Prostate gland (tissue), 2 donors: ENCODE measurements around the gene KIAA0825. TPM values are rescaled to one million over a fixed set of nuclear protein-coding genes. Genes with fewer than 3 reads are reported as not detected.

Experiments
- DNase-seq: peaks from one replicate; pipeline ENCODE4 v3.0.0-alpha.2; 2019; ENCODE audit warnings: low spot score
- H3K27ac ChIP-seq, 2 donors: fragments of 200-600 bp; sonication (generic); 2 replicates each; pipeline ENCODE4 v1.5.1; 2017 to 2019
- H3K27me3 ChIP-seq: fragments of 200-600 bp; sonication (generic); replicated peaks from 2 replicates; pipeline ENCODE4 v1.5.1; 2019; ENCODE audit not compliant: insufficient read depth
- H3K36me3 ChIP-seq, 2 donors: fragments of 200-600 bp; sonication (generic); 1 replicate in 1 of 2; 2 replicates in 1 of 2; pipeline versions ENCODE4 v1.5.1 to v1.8.1; 2017 to 2019
- H3K4me1 ChIP-seq: fragments of 200-600 bp; sonication (generic); replicated peaks from 2 replicates; pipeline ENCODE4 v1.5.1; 2019
- H3K4me3 ChIP-seq, 2 donors: fragments of 200-600 bp; sonication (generic); 2 replicates each; pipeline ENCODE4 v1.5.1; 2017 to 2019
- H3K9me3 ChIP-seq: fragments of 200-600 bp; sonication (generic); 2 replicates; pipeline ENCODE4 v1.5.1; 2017
- CTCF ChIP-seq, 4 experiments: fragments of 200-600 bp in 2 of 4; fragments of 450-650 bp in 2 of 4; sonication (generic) in 2 of 4; IDR thresholded peaks; 1 replicate in 3 of 4; 2 replicates in 1 of 4; pipeline ENCODE4 v1.5.1; 2016 to 2019; ENCODE audit warnings: antibody characterized with exemption in 4 of 4, mild to moderate bottlenecking in 2 of 4, moderate library complexity in 2 of 4
- POLR2A ChIP-seq: fragments of 450-650 bp; IDR thresholded peaks from one replicate; pipeline ENCODE4 v1.6.1; 2016; ENCODE audit warnings: antibody characterized with exemption, mild to moderate bottlenecking
- POLR2AphosphoS5 ChIP-seq: sonication (generic); formaldehyde crosslinking; IDR thresholded peaks from one replicate; pipeline ENCODE4 v1.6.1; 2017; ENCODE audit warnings: antibody characterized with exemption
- WGBS: methylation state at CpG from one replicate; pipeline ENCODE4 v1.1.5; 2018; 5-methylcytosine and 5-hydroxymethylcytosine counted together
- intact Hi-C: fragments of 100-400 bp; cut with DNase I; formaldehyde crosslinking; loops from one replicate; pipeline ENCODE4 v1.14.2; 2022
- total RNA-seq, 2 donors: library from RNA; depleted of rRNA; stranded (reverse); fragments of >200 nt; gene quantifications; one replicate each; pipeline ENCODE4 v1.1.0, GENCODE V29; 2016

KIAA0825 gene
- total RNA-seq, 2 donors from 2014 or later: 3.9 to 4.1 TPM

GRCh38 chr5:94544031-94544650 is 74.3 kb downstream of the KIAA0825 start:
- H3K36me3 ChIP-seq: no peaks in the 10 kb centered on the region
- no peaks in the 10 kb centered on the region for H3K27me3 ChIP-seq
- intact Hi-C loops: no loop called here
- 80% methylated on average over 1 of the region's 1 CpG for WGBS
- H3K9me3 ChIP-seq: no peaks in the 10 kb centered on the region
- no peak overlapping the region for H3K4me3 ChIP-seq
- DNase-seq: no peak
- H3K27ac ChIP-seq: no peak overlapping the region
- TF ChIP-seq POLR2AphosphoS5 (no peak), POLR2A (no peak), CTCF (IDR thresholded peaks at IDR 0.05) (no peak)
- no peaks in the 10 kb centered on the region for H3K4me1 ChIP-seq

- DNase-seq: no peak
- H3K36me3 ChIP-seq: no peaks in the 10 kb centered on the region
- no peaks in the 10 kb centered on the region for H3K9me3 ChIP-seq
- H3K27ac ChIP-seq: no peak overlapping the region
- intact Hi-C loops: no loop called here
- no peak for TF ChIP-seq CTCF (IDR thresholded peaks at IDR 0.05)
- no peak for TF ChIP-seq POLR2A
- no peak for TF ChIP-seq POLR2AphosphoS5
- H3K27me3 ChIP-seq: no peaks in the 10 kb centered on the region
- 94% methylated on average over 6 of the region's 6 CpGs for WGBS
- H3K4me3 ChIP-seq: no peak overlapping the region
- no peaks in the 10 kb centered on the region for H3K4me1 ChIP-seq
These were observed 77.4 kb downstream of the KIAA0825 start for GRCh38 chr5:94540856-94541494.

- intact Hi-C loops: no loop called here
- no peaks in the 10 kb centered on the region for H3K4me1 ChIP-seq
- no peak for TF ChIP-seq POLR2A
- TF ChIP-seq POLR2AphosphoS5: no peak
- no peak for TF ChIP-seq CTCF (IDR thresholded peaks at IDR 0.05)
- no peak overlapping the region for H3K27ac ChIP-seq
- DNase-seq: no peak
- H3K4me3 ChIP-seq: no peak overlapping the region
- 84% methylated on average over 3 of the region's 3 CpGs for WGBS
- H3K9me3 ChIP-seq: no peaks in the 10 kb centered on the region
- H3K27me3 ChIP-seq: no peaks in the 10 kb centered on the region
- H3K36me3 ChIP-seq: no peaks in the 10 kb centered on the region
These were observed 80.1 kb downstream of the KIAA0825 start for GRCh38 chr5:94538260-94538659.

GRCh38 chr5:94526706-94527105 is 91.7 kb downstream of the KIAA0825 start:
- no peak for DNase-seq
- Histone ChIP-seq H3K4me1 (no peaks in the 10 kb centered on the region), H3K27me3 (no peaks in the 10 kb centered on the region), H3K36me3 (no peaks in the 10 kb centered on the region), H3K4me3 (no peak overlapping the region), H3K9me3 (no peaks in the 10 kb centered on the region), H3K27ac (no peak overlapping the region)
- WGBS: 80% methylated on average over 2 of the region's 2 CpGs
- TF ChIP-seq POLR2A (no peak), POLR2AphosphoS5 (no peak), CTCF (IDR thresholded peaks at IDR 0.05) (no peak)
- intact Hi-C loops: no loop called here
